ENCODE measurements around the gene SIGLEC1.

DNA sequence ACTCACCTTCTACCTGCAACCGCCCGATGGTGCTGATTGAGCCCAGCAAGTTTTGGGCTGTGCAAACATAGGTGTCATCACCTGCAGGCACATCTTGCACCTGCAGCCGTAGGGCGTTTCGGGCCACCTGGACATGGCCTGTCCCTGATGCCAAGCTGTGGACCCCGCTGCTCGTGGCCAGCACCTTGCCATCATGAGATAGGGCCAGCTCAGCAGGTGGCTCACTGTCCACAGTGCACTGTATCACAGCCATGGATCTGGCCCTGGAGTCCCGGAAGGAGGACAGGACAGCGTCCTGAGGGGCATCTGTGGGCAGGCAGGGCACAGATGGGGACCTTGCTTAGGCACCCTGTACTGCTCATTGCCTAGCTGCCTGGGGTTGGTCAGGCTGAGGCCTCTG is 20.5 kb downstream of the SIGLEC1 start:
- TF ChIP-seq POLR2A (IDR thresholded peaks at IDR 0.05; ENCODE audit: low read depth, low read length) (no peak), POLR2AphosphoS5 (IDR thresholded peaks at IDR 0.05; ENCODE audit: low read depth, low read length) (no peak), TAF1 (IDR thresholded peaks at IDR 0.05; ENCODE audit: borderline replicate concordance, low read depth, low read length) (no peak)
